Stimulated activated CD8-positive, alpha-beta memory T cell treated with anti-CD3 and anti-CD28 coated beads, Interleukin-12 subunit alpha, Interleukin-12 subunit beta, amount 100 ng/mL, for 1 hour (primary cell): ENCODE results near the gene MRPS31.
"Not testable (repeated sequence)": the region's sequence is repeated elsewhere in the genome, so short reads cannot be mapped to it uniquely, and the experiment has no call there.

Experiments used
- DNase-seq: peaks from one replicate; pipeline ENCODE4 v3.0.0-alpha.2; 2020; ENCODE audit warnings: low read depth

MRPS31 gene

DNA sequence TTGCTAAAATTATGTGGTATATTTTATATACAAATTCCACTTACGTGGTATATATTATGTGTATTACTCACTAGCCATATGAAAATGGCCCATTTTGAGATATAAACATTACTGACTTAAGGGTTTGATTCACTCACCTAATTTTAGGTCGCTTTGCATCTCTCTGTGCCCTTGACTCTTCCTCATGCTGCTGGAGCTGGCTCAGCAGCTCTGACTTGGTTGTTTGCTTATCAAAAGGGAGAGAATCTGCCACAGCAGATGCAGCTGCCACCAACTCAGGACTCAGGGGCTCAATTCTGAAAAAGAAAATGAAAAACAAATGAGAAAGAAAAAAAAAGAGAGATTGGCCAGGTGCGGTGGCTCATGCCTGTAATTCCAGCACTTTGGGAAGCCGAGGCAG lies 12.2 kb downstream of the MRPS31 start:
- no peak for DNase-seq

GRCh38 chr13:40756042-40756441 lies 14.9 kb downstream of the MRPS31 start:
- DNase-seq = no peak

- DNase-seq = no peak
Measured at GRCh38 chr13:40755082-40755700, 15.8 kb downstream of the MRPS31 start.

DNA sequence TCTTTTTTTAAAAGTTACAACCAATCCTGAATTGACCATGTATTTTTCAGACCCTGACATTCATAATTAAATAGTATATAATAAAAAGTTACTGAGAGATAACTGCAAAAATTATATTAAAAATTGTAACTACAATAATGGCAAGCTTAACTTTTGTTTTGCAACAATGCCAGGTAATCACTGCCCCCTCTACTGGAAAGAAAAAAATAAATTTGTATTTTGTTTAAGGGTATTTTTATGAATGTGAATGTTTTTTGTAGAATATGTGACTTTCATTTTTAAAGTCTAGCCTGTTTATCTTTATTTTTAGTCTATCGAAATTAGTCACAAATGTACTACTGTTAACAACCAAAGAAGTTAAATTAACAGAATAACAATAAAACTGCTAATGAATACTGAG lies 21.7 kb downstream of the MRPS31 start:
- no peak for DNase-seq

- not testable (repeated sequence) for DNase-seq
Measured at GRCh38 chr13:40735232-40735548, 35.8 kb downstream of the MRPS31 start.

DNA sequence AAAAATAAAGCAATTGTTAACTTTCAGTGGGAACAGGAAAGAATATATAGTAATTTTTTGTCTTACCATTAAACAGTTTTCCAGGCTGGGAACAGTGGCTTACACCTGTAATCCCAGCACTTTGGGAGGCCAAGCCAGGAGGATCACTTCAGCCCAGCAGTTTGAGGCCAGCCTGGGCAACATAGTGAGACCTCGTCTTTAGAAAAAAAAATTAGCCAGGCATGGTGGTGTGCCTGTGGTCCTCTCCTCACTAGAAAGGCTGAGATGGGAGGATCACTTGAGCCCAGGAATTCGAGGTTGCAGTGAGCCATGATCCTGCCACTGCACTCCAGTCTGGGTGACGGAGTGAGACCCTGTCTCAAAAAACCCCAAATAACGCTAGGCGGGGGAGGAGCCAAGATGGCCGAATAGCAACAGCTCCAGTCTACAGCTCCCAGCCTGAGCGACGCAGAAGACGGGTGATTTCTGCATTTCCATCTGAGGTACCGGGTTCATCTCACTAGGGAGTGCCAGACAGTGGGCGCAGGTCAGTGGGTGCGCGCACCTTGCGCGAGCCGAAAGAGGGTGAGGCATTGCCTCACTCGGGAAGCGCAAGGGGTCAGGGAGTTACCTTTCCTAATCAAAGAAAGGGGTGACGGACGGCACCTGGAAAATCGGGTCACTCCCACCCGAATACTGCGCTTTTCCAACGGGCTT lies 36.3 kb downstream of the MRPS31 start:
- DNase-seq = not testable (repeated sequence)

DNA sequence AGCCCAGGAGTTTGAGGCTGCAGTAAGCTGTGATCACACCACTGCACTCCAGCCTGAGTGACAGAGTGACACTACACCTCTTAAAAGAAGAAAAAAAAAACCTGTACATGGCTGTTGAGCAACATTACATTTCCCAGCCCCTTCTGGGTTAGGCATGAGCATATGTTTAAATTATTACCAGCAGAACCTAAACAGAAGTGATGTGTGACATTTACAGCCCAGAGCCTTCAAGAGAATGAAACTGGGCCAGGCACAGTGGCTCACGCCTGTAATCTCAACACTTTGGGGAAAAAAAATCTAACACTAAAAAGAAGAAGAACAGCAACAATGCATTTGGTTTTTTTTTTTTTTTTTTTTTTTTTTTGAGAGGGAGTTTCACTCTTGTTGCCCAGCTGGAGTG lies 38.3 kb downstream of the MRPS31 start:
- no peak for DNase-seq

DNA sequence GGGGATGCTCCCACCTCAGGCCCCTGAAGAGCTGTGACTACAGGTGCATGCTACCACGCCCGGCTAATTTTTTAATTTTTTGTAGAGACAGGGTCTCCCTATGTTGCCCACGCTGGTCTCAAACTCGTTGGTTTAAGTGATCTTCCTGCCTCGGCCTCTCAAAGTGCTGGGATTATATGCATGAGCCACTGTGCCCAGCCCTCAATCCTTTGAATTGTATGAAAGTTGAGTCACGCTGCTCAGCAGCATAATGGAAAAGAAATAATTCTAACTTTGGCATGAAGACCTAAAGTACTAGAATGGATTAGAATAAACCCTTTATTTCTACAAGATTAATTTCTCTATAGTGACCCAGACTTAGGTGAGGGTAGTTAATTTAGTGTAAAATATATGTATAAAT lies 42.4 kb downstream of the MRPS31 start:
- no peak for DNase-seq

DNA sequence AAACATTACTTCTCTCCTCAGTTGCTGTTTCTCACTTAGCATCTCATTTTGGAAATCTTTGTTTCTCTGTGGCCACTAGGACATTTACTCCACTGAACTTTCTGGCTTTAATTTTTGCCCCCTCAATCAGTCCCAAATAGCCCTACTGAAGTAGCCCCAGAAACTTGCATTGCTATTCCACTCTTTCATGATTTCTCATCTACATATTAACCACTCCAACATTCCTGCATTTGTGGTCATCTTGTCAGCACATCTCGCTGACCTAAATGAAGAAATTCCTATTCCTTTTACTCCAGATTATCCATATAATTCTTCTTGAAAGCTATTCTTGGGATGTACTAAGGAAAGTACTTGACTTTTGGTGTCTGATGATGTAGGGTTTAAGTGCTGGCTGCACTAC lies 56.6 kb downstream of the MRPS31 start:
- DNase-seq = not testable (repeated sequence)

DNA sequence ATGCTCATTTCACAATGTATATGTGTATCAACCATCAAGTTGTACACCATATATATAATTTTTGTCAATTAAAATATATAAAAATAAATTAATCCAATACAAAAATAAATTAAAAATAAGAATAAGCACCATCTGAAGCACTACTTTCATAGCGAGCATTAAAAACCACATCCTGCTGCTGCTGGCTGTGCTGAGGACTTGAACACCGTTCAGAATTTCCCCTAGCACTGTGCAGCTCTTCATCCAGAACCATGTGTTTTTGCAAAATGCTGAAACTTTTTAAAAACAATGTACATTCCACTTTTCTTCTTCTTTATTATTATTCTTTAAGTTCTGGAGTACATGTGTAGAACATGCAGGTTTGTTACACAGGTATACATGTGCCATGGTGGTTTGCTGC lies 64.6 kb downstream of the MRPS31 start:
- no peak for DNase-seq

GRCh38 chr13:40697711-40698110 lies 73.3 kb downstream of the MRPS31 start:
- DNase-seq = no peak

DNA sequence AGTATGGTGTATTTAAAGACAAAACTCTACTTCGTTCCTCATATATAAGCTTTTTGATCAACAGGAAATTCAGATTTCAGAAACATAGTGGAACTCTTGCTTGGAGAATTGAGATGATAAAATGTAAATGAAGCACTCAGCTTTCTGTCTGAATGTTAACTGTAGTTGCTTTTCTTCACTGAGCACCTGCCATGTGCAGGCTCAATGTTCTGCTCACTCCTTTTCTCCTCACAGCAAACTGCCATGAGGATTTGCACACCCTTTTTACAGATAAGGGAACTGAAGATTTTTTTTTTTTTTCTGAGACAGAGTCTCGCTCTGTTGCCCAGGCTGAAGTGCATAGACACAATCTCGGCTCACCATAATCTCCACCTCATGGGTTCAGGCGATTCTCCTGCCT lies 76.6 kb downstream of the MRPS31 start:
- no peak for DNase-seq

DNA sequence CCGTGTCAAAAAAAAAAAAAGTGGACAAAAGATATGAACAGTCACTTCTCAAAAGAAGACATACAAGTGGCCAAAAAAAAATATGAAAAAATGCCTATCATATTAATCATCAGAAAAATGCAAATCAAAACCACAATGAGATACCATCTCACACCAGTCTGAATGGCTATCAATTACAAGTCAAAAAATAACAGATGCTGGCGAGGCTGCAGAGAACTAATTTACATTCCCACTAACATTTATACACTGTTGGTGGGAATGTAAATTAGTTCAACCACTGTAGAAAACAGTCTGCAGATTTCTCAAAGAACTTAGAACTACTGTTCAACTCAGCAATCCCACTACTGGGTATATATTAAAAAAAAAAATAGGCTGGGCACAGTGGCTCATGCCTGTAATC lies 78.0 kb downstream of the MRPS31 start:
- DNase-seq = no peak

DNA sequence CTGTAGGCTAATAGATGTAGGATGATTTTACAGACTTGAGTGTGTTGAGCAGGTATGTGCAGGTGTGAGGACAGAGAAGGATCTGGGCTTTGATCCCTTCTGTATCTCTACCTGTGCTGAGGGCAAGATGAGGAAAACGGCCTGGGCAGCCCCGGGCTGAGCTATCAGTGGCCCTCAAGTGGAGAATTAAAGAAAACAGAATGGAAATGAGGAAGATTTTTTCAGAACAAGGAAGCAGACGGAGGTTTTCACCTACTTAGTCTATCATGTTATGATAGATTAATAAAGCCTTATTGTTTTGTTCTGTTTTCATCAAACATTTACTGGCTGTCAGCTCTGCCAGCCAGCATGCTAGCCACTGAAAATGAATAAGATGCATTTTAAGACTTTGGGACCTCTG lies 82.2 kb downstream of the MRPS31 start:
- DNase-seq = no peak

DNA sequence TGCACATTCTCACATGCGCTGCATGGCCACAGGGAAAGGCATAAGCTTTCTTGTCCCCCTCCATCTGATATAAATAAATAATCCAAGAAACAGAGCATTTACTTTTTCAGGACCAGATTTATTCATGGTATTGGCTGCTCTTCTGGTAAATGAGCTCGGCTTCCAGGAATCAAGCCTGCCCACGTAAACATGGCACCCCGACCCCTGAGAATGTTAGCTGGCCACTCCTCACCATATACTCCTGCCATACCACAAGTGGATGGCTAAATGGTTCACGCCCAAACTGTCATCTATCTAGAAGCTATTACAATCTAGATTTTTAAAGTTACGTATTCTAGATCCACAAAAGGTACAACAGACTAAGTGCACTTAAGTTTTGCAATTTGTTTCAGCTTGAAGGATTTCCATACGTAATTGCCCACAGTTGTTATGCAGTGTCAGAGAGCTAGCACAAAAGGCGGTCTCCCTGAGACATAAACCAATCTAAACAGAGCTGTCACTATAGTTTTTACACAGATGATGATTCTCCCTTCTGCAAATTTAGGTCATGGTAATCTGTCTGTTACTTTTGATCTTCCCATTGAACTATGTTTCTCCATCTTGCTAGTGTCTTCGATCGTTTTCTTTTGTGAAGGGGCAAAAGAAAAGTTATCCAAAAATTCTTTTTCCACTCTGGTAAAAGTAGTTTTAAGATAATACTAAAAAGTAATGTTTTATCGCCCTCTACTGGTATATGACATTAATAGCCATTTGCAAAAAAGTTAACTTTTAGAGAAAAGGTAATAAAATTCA lies 88.3 kb downstream of the MRPS31 start:
- DNase-seq = no peak

DNA sequence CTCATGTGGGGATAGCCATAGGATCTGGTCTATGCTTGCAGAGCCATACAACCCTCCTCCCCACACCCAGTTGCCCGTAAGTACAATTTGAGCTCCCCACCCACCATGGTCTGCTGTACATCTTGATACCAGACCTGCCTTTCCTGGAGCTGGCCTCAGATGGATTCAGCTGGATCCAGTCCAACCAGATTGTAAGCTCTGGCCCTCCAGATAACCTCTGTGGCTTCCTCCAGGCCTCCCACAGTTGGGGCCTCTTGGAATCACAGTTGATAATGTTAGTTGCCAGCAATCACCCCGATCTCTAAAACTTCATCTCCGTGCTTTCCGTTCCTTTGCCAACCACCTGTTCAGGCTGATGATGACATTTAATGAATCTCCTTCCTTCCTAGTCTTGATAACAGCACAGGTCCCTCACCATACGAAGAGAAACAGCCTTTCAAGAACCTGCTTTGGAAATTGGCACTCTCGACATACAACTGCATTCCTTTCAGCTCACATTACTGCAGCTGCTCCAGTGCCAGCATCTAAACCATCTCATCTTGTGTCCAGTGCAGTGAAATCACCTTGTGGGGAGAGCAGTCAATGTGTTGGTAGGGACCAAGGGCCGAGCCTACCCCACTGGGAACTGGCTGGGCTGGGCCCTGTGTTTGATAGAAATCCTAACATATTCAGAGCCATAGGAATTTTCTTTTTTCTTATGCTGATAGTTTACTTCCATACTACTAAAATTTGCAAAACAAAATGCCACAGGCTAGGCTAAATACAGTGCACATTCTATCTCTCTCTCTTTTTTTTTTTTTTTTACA lies 89.4 kb downstream of the MRPS31 start:
- no peak for DNase-seq

GRCh38 chr13:40680659-40681323 lies 90.2 kb downstream of the MRPS31 start:
- DNase-seq = no peak

- DNase-seq = no peak
Measured at GRCh38 chr13:40679480-40679985, 91.5 kb downstream of the MRPS31 start.
